Right cardiac atrium (tissue), 5 donors: ENCODE results near the gene RIMS1. TPM values are rescaled to one million over a fixed set of nuclear protein-coding genes. Genes with fewer than 3 reads are reported as not detected.

Experiments used
- ATAC-seq, 2 donors: fragments of 200-7000 bp; cut with Tn5 transposase; one replicate each; pipeline versions ENCODE4 v1.8.0 to v1.9.1; 2020; ENCODE audit warnings: moderate library complexity in 2 of 2, mild to moderate bottlenecking in 1 of 2
- DNase-seq, 3 donors: peaks; one replicate each; pipeline ENCODE4 v3.0.0-alpha.2; 2020
- H3K27ac ChIP-seq: one replicate; pipeline ENCODE4 v1.5.1; 2013; ENCODE audit warnings: mild to moderate bottlenecking, low read length, control low read depth, moderate library complexity
- H3K27me3 ChIP-seq: one replicate; pipeline ENCODE4 v1.6.1; 2013; ENCODE audit not compliant: control insufficient read depth, insufficient read depth
- H3K4me1 ChIP-seq: one replicate; pipeline ENCODE4 v1.6.1; 2013; ENCODE audit warnings: low read length; ENCODE audit not compliant: control insufficient read depth, insufficient read depth
- H3K4me3 ChIP-seq: one replicate; pipeline ENCODE4 v1.5.1; 2013; ENCODE audit warnings: low read length, control low read depth
- H3K9me3 ChIP-seq: one replicate; pipeline ENCODE4 v1.6.1; 2013; ENCODE audit warnings: low read length; ENCODE audit not compliant: control insufficient read depth
- WGBS: extraction: QIAGEN DNeasy Blood & Tissue Kit; methylation state at CpG from one replicate; pipeline ENCODE4 v1.1.7; 2013; 5-methylcytosine and 5-hydroxymethylcytosine counted together
- intact Hi-C, 4 donors: fragments of 100-400 bp; cut with DNase I; formaldehyde crosslinking; loops; one replicate each; pipeline versions ENCODE4 v1.11.0 to v1.14.0; 2022 to 2023
- polyA plus RNA-seq: library from polyadenylated mRNA; stranded (reverse); fragments of 200-250 nt; gene quantifications from one replicate; pipeline ENCODE4 v1.2.3, GENCODE V29; 2013
- total RNA-seq, 4 donors: library from RNA; stranded (reverse); fragmentation: NEBNext Ultra II Directional; extraction: Animal tissue kit (Norgen Biotek cat#: 25700); gene quantifications; one replicate each; pipeline ENCODE4 v1.2.1, GENCODE V29; 2021
- donor health status: healthy with polysubstance abuse.
- donor health status: DM: no; HTN: yes; CAD: no.
- donor health status: DM: no; HTN: no; CAD: no.
- donor health status: DM: no; HTN: yes; CAD: no; lungs with severe emphysema.
- donor health status: DM: yes; HTN: yes; CAD: no.

The RIMS1 gene
- total and polyA plus RNA-seq, 5 donors: 0.02 to 0.36 (median 0.21) TPM

DNA sequence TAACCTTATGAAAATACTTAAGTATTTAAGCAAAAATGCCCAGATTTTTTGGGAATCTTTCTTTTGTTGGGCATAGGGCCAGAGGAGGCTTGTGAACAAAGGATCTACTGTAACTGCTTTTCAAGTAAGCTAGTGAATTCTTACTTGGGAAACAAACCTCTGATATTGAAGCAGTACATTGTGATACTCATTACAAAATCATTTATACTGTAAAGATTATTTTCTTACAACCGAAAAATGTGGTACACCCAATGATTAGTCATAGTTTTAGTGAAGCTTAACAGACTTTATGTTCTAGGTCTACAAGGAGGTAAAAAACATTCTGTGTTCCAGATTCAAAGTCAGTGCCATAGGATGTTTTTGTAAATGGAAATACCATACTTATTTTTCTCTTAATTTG is 462.6 kb downstream of the RIMS1 start:
- ATAC-seq: no peak
- H3K27me3 ChIP-seq: no peaks in the 10 kb centered on the region
- H3K27ac ChIP-seq: no peak overlapping the region
- intact Hi-C loops: no loop called here
- H3K4me3 ChIP-seq: no peak overlapping the region
- no peak for DNase-seq
- H3K9me3 ChIP-seq: no peaks in the 10 kb centered on the region
- no peaks in the 10 kb centered on the region for H3K4me1 ChIP-seq
- 41% methylated on average over 1 of the region's 1 CpG for WGBS

GRCh38 chr6:72350296-72350881 is 464.0 kb downstream of the RIMS1 start:
- no peak for ATAC-seq
- Histone ChIP-seq H3K9me3 (no peaks in the 10 kb centered on the region), H3K27me3 (no peaks in the 10 kb centered on the region), H3K4me3 (no peak overlapping the region), H3K27ac (no peak overlapping the region), H3K4me1 (no peaks in the 10 kb centered on the region)
- DNase-seq: no peak
- WGBS: 68% methylated on average over 1 of the region's 1 CpG
- intact Hi-C loops: no loop called here

GRCh38 chr6:72363844-72364740 is 477.7 kb downstream of the RIMS1 start:
- Histone ChIP-seq H3K27me3 (no peaks in the 10 kb centered on the region), H3K27ac (no peak overlapping the region), H3K4me3 (no peak overlapping the region), H3K4me1 (no peaks in the 10 kb centered on the region), H3K9me3 (no peaks in the 10 kb centered on the region)
- DNase-seq (no peak), ATAC-seq (no peak)
- WGBS: 69% methylated on average over 7 of the region's 7 CpGs
- intact Hi-C loops: no loop called here

DNA sequence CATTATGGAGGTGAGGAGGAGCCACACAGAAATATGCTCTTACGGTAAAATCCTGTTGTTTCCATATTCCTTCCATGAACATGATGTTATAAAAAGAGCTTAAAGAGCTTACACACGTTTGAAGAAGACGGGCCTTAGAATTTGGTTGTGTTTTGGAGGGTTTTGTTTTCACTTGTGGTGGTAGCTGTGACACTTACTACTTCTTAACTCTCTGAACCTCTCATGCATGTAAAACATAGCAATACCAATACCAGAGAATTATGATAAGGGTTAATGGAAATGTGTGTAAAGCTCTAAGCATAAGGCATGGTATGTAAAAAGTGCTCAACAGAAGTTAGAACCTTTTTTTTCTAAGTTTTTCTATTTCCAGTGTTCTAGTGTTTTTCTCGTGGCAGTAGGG is 479.4 kb downstream of the RIMS1 start:
- H3K27ac ChIP-seq: no peak overlapping the region
- no peaks in the 10 kb centered on the region for H3K4me1 ChIP-seq
- no peaks in the 10 kb centered on the region for H3K27me3 ChIP-seq
- H3K9me3 ChIP-seq: no peaks in the 10 kb centered on the region
- no peak overlapping the region for H3K4me3 ChIP-seq
- DNase-seq (no peak), ATAC-seq (no peak)
- 78% methylated on average over 4 of the region's 4 CpGs for WGBS
- intact Hi-C loops: no loop called here

GRCh38 chr6:72367439-72367838 is 481.1 kb downstream of the RIMS1 start:
- intact Hi-C loops: no loop called here
- Histone ChIP-seq H3K4me1 (no peaks in the 10 kb centered on the region), H3K27me3 (no peaks in the 10 kb centered on the region), H3K4me3 (no peak overlapping the region), H3K9me3 (no peaks in the 10 kb centered on the region), H3K27ac (no peak overlapping the region)
- no peak for DNase-seq
- ATAC-seq: no peak

DNA sequence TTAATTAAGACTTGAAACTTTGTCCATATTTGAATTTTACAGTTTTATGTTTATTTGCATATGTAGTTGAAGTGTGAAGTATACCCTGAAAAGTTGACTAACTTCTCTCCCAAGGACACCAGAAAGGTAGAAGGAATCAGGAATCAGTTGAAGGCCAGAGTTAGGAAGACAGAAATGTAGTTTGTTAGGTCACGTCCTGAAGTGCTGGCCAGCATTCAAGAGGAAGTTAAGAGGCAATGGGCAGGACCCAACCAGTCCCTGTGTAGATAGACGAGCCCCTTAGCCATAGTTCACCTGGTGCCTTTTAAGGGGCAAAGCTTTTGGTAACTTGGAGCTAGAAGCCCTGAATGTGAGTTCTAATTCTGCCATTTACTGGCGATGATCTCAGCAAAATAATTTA is 485.1 kb downstream of the RIMS1 start:
- no peak overlapping the region for H3K4me3 ChIP-seq
- no peaks in the 10 kb centered on the region for H3K9me3 ChIP-seq
- H3K4me1 ChIP-seq: no peaks in the 10 kb centered on the region
- no peak for DNase-seq
- 45% methylated on average over 3 of the region's 3 CpGs for WGBS
- no peak overlapping the region for H3K27ac ChIP-seq
- intact Hi-C loops: no loop called here
- ATAC-seq: no peak
- H3K27me3 ChIP-seq: no peaks in the 10 kb centered on the region

GRCh38 chr6:72374172-72374571 is 487.8 kb downstream of the RIMS1 start:
- no peaks in the 10 kb centered on the region for H3K9me3 ChIP-seq
- H3K27ac ChIP-seq: no peak overlapping the region
- DNase-seq: no peak
- no peaks in the 10 kb centered on the region for H3K4me1 ChIP-seq
- intact Hi-C loops: no loop called here
- ATAC-seq: no peak
- H3K4me3 ChIP-seq: no peak overlapping the region
- no peaks in the 10 kb centered on the region for H3K27me3 ChIP-seq
- 96% methylated on average over 3 of the region's 3 CpGs for WGBS

DNA sequence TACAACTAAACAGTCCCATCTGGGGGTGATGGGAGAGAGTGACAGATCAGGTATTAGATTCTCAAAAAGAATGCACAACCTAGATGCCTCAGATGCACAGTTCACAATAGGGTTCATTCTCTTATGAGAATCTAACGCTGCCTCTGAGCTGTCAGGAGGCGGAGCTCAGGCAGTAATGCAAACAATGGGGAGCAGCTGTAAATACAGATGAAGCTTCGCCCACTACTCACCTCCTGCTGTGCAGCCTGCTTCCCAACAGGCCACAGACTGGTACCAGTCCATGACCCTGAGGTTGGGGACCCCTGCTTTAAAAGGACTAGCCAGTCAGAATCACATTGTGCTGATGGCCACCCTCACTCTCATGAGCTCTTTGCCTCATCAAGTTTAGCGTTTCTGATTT is 488.5 kb downstream of the RIMS1 start:
- Histone ChIP-seq H3K27ac (no peak overlapping the region), H3K27me3 (no peaks in the 10 kb centered on the region), H3K4me3 (no peak overlapping the region), H3K4me1 (no peaks in the 10 kb centered on the region), H3K9me3 (no peaks in the 10 kb centered on the region)
- ATAC-seq (no peak), DNase-seq (no peak)
- WGBS: 59% methylated on average over 4 of the region's 4 CpGs
- intact Hi-C loops: no loop called here

GRCh38 chr6:72376736-72377135 is 490.4 kb downstream of the RIMS1 start:
- intact Hi-C loops: no loop called here
- Histone ChIP-seq H3K9me3 (no peaks in the 10 kb centered on the region), H3K27ac (no peak overlapping the region), H3K4me1 (no peaks in the 10 kb centered on the region), H3K4me3 (no peak overlapping the region), H3K27me3 (no peaks in the 10 kb centered on the region)
- WGBS: 91% methylated on average over 2 of the region's 2 CpGs
- ATAC-seq (no peak), DNase-seq (no peak)

- DNase-seq (no peak), ATAC-seq (no peak)
- Histone ChIP-seq H3K27me3 (no peaks in the 10 kb centered on the region), H3K9me3 (no peaks in the 10 kb centered on the region), H3K27ac (no peak overlapping the region), H3K4me3 (no peak overlapping the region), H3K4me1 (no peaks in the 10 kb centered on the region)
- intact Hi-C loops: no loop called here
- 79% methylated on average over 6 of the region's 6 CpGs for WGBS
Observed at GRCh38 chr6:72381076-72381475, 494.7 kb downstream of the RIMS1 start.

DNA sequence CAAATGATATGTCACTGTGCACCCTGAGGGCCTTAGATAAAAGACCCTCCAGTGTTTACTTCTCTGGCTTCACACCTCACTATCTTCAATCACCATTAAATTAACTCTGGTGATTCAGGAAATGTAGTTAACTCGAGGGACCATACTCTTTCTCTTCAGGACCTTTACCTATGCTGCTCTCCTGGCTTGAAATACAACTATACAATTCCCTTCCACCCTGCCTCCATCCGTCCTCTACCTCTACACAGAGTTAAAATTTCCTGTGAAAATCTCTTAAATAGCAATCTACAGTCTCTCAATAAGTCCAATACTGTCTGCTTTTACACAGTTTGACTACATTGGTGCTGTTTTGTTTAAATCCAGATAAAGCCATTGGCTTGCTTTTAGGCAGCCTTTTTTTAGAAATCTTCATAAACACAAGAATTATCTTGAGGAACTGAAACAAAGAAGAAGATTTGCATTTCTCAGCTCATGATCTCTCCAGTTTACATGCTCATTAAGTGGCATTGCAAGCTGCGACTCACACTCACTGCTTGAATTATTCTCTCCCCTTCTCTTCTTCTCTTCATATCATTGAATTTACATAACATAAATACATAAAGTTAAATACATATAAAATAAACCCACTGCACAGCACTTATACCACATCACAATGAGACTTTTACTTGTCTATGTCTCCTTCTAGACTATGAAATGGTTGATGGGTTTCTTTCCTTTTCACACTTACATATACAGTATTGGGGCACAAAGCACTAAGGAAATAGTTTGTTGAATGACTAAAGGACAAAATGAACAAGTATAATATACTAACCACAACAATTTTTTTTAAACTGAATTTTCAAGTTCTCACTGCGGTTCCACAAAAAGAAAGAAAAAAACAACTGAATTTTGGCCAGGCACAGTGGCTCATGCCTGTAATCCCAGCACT is 496.5 kb downstream of the RIMS1 start:
- ATAC-seq (no peak), DNase-seq (no peak)
- no peaks in the 10 kb centered on the region for H3K9me3 ChIP-seq
- 59% methylated on average over 4 of the region's 4 CpGs for WGBS
- H3K4me3 ChIP-seq: no peak overlapping the region
- intact Hi-C loops: no loop called here
- H3K4me1 ChIP-seq: no peaks in the 10 kb centered on the region
- H3K27me3 ChIP-seq: no peaks in the 10 kb centered on the region
- H3K27ac ChIP-seq: no peak overlapping the region
